GM11168 (cell line): ENCODE results near the gene HES5.

Experiments used
- in situ Hi-C: fragments of 300-500 bp; cut with MboI; formaldehyde crosslinking; loops from one replicate; pipeline ENCODE4 v1.12.0; 2022; ENCODE audit warnings: low sequenced_read_pairs; ENCODE audit not compliant: unreplicated experiment

Gene HES5

DNA sequence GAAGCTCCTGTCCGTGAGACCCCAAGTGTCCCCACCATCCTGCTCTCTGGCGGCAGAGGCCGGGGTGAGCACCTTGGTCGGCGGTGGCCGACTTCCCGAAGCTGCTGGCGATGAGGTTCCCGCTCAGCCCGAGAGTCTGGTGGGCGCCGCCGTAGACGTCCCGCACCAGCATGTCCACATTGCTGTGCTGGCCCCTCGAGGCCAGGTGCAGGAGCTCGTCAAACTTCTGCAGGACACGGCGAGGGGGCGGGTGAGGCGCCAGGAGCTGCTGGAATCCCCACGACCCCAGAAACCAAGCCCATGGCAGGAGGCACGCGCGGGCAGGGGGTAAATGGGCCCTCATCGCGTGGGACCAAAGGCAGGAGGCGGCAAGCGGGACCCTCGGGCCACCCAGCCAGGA is 10.3 kb downstream of the HES5 start:
- in situ Hi-C loops: loop anchor here (10.0 kb wide), 1 partner anchor 95 kb away; no protein-coding TSS in a partner anchor

DNA sequence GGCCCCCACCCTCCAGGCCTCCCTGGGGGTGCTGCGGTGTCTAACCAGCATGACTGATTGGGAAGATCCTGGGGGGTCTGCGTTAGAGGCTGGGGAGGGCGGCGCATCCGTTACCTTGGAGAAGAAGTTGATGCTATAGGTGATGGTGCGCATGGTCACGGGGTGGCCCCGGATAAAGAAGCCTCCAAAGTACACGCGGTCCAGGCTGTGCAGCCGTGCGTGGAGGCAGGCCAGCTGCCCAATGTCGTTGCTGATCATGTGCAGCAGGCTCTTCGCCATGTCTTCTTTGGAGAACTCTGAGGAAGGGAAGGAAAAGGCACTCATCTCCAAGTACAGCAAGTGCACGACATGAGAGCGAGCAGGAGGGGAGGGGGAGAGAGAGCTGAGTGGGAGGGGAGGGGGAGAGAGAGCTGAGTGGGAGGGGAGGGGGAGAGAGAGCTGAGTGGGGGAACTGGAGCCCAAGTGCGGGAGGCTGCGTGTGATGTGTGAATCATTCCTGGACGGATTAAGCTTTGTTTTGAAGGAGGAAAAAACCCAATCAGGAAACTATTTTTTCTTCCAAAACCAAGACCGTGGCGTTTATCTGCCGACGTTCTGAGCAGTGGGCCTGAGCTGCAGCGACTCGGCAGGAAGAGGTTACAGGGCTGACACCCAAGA is 10.9 kb downstream of the HES5 start:
- in situ Hi-C loops: no loop called here

DNA sequence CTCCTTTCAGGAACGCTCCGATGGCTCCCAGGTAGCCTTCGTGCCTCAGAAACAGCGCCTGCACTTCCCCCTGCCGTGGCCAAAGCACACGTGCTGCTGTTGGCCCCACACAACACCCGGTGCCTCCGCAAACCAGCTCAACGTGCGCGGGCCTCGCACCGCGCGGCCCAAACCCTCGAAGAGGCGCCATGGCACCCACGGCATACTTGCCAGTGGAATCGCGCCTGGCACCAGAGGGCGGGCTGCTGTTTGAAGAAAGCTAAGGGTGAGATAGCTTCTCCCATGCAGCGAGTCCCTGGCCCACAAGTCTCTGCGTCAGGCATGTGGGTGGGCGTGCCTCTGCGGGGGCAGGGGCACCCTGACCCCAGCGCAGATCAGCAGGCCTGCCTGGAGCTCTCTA is 11.5 kb downstream of the HES5 start:
- in situ Hi-C loops: no loop called here

DNA sequence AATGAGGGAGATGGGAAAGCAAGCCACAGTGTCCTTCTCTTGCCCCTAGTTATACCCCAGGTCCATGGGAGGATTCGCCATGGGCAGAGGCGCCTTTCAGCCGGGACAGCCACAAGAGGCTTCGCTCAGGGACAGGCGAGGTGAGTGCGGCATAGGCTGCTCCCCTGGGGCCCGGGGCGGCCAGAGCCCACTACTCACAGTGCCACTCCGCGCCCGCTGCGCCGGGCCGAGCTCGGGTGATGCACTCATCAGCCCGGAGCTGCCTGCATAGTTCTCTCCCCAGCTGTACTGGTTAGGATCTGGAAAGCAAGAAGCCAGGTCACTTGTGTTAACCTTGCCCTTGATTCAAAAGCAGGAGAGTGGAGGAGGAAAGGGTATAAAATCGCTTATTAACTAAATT is 12.1 kb downstream of the HES5 start:
- in situ Hi-C loops: no loop called here

DNA sequence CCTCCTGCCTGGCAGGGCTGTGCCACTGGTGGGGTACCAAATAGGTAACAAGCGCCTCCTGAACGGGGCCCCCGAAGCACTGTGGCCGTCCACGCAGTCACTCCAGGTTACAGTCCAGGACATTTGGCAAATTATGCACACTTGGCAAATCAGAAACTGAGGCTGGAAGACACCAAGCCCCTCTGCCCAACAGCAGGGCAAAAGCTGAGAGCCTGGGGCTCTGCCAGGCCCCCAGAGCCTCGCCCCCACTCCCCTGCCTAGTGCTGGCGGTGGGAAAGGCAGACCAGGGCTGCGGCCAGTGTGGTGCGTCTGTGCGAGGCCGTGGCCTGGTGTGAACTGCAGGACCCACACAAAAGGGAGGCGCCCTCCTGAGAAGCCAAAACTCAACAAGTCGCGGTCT is 13.1 kb downstream of the HES5 start:
- in situ Hi-C loops: no loop called here

DNA sequence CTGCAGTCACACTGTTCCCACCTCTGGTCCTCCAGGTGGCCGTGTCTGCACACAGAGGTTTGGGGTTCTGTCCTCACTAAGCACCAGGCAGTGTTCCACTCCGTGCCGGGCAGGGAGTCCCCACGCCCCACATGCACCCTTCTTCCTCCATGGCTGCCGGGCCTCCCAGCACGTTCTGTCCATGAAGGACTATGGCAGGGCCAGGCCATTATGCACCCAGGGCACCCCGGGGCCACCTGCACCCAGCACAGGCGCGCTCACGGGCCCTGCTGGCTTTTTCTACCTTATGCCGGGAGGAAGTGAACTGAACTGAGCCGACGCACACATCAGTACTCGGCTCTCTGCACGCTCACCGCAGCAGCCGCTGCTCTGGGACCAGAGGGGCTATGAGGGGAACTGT is 13.9 kb downstream of the HES5 start:
- in situ Hi-C loops: no loop called here

DNA sequence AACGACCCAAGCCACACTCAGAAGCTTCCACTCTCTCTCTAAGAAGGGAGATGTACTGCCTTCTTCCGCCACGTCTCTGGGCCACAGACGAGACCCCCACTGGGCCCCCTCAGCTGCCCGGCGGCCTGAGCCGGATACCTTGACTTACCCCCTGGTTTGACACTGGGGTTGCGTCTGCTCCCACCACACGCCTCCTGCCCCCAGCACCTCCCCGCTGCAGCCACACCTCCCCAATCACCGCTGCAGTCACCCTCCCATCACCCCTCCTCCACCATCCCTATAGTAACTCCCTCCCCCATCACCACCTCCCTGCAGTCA is 14.3 kb downstream of the HES5 start:
- in situ Hi-C loops: no loop called here

DNA sequence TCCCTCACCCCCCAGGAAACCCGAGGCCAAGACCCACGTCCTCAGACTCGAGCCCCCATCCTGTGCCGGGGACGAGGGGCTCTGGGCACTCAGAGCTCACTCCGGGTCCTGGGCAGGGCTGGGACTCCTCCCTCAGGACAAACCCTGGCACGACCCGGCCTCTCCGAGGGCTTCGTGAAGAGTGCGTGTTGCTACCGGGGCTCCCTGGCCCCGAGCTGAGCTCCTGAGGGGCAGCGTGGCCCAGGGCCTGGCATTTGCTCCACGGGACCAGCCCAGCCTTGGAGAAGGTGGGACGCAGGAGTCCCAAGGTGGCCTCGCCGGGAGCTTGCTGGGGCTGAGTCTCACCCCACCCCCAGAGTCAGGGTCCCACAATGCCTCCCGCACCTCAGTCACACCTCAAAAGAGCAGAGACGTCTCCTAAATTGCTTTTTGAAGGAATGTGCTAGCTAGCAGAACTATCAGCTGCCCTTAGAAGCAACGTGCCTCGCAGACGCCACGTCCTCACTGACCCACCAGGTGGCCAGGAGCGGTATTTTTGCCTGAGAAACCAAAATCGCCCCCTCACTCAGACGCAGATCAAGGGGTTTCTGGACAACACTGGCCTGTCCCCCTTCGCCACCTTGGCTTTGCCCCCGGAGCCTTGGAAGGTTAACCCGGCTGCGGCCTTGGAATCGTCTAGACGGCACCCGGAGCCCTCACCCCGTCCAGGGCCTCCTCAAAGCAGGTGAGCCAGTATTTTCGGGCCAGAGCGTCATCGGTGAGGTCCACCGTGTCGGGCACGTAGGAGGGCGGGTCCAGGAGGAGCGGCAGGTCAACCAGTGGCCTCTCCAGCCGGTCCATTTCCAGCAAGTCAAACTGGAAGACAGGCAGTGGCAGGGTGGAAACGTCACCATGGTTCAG is 14.9 kb downstream of the HES5 start:
- in situ Hi-C loops: no loop called here

DNA sequence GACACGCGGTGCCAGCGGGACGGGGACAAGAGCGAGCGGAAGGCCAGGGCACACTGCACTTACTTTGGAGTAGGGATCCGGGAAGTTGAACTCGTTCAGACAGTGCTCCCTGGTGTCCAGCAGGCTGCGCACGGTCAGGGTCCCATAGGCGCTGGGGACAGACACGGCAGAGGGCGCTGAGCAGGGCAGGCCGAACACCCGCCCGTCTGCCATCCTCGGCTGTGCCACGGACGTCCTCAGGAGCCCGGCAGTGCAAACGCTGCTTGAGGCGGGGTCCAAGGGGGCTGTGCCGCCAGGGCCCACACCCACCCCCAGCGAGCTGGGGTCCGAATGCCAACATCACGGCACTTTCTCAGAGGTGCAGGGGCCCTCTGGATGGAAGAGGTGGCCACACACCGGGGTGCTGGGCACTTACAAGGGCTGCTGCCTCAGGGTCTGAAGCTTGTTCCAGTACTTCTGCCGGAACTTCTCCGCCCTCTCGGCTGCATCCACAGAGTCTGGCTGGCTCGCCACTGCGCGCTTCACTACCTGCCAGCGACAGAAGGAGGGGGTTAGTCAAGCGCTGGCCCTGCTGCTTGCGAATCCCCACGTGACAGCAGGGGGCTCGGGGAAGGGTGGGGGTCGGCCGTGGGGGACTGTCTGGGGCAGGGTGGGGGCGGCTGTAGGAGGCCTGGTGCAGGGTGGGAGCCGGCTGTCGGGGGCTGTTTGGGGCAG is 16.0 kb downstream of the HES5 start:
- in situ Hi-C loops: no loop called here

DNA sequence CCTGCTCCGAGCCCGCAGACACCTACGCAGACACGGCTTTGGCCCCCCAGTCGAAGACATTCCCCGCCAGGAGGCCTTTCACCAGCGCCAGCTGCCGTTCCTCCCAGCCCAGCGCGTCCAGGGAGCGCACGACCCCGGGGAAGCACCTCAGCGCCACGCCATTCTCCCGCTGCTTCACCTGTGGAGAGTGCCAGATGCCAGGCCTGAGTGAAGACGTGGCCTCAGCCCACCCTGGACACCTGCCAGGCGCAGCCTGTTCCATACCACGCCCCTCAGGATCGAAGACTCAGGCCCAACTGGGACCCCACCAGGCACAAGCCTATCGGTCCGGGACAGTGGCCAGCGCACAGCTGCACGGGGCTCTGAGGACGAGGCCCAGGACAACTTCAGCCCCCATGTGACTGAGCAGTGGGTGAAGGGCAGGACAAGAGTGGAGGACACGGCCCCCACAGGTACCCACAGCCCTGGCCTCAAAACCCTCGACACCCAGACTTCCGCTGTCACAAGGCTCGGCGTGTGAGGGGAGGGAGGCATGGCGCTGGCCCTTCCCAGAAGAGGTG is 17.1 kb downstream of the HES5 start:
- in situ Hi-C loops: no loop called here

DNA sequence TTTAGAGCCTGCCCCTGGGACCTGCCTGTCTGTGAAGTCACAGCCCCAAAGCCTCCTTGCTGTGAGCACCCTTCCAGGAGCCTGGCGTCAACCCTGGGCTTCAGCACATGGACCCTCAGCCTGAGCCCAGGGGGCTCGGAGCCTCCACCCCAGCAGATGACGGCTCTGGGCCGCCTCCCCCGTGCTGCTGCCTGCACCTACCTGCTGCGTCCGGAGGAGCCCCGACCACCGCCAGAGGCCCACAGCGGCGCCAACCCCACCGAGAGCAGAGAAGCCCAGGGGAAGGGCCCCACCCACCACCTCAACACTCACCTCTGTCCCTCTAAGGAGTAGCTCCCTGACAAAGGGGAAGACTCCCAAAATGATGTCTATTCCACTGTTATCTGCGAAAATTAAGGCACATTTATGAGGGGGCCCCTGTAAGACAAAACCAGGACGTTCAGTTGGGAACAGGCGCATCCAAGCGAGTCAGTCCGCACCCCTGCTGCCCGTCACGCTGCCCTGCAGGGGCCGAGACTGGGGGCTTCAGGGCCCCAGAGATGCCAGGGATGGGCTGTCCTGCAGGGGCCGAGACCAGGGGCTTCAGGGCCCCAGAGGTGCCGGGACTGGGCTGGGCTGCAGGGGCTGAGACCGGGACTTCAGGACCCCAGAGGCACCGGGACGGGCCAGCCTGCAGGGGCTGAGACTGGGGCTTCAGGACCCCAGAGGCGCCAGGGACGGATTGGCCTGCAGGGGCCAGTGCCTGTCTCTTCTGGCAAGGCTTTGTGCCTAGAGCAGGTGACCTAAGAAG is 19.5 kb downstream of the HES5 start:
- in situ Hi-C loops: no loop called here

DNA sequence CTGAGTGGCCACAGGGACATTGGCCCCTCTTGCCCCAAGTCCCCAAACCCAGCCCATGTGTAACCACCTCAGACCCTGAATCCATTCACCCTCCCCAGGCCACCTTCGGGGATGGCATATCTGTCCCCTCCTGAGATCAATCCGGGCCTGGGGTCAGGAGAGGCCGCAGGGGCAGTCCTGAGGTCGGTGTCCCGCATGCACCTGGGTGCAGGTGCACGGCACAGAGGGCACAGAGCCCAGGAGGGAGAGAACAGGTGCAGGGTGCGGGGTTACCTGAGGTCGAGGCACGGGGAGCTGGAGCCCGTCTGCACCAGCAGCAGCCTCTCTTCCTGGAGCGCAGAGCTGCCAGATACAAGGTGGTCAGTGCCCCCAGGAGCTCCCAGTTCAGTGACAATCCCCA is 20.5 kb downstream of the HES5 start:
- in situ Hi-C loops: no loop called here

DNA sequence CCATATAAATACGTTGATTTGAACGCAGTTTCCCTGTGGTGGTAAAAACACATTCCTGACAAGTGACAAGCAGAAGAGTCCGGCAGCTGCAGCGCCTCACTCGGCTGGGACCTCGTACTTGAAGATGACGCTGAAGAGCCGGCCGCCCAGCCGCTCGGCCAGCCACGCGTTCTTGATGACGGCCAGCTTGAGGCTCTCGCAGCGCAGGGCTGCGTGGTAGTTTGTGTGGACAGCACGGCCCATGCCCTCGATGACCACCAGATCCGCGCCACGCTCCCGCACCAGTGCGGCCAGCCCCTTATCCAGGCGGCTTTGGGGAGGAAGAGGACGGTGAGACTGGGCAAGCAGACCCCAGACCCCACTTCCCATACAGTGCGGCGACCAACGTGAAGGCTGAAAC is 21.3 kb downstream of the HES5 start:
- in situ Hi-C loops: no loop called here

DNA sequence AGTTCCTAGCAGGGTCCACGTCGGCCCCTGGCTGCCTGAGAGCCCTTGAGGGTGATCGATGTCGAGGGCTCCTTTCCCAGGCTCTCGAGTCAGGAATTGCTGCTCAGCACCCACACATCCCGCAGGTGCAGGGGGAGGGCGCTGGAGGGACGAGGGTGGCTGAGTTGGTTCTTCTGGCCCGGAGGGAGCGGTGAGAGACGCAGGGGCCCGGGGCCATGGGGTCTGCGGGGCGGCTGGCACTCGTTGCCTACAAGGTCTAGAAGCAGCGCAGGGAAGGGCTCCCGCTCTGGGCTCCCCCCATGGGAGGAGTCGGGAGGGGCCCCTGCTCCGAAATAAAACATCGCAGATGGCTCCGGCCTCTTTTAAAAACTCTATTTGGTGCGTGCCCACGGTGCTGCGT is 21.9 kb downstream of the HES5 start:
- in situ Hi-C loops: no loop called here

DNA sequence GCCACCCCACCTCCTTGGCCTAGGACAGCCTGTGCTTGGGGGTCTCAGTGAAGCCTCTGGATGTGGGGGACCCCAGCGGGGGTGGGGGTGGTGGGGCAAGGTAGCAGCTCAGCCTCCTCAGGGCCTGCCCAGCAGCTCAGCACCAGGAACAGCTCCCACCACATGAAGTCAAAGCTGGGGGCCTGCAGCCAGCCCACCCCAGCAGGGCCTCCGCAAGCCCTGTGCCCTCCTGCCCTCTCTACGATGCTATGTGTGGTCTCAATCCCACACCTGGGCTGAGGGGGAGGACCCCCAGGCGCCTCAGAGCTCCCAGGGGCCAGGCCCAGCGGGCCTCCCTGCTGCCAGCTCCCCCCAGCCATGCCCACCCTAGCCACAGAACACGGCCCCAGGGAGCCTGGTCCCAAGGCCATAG is 22.3 kb downstream of the HES5 start:
- in situ Hi-C loops: no loop called here

DNA sequence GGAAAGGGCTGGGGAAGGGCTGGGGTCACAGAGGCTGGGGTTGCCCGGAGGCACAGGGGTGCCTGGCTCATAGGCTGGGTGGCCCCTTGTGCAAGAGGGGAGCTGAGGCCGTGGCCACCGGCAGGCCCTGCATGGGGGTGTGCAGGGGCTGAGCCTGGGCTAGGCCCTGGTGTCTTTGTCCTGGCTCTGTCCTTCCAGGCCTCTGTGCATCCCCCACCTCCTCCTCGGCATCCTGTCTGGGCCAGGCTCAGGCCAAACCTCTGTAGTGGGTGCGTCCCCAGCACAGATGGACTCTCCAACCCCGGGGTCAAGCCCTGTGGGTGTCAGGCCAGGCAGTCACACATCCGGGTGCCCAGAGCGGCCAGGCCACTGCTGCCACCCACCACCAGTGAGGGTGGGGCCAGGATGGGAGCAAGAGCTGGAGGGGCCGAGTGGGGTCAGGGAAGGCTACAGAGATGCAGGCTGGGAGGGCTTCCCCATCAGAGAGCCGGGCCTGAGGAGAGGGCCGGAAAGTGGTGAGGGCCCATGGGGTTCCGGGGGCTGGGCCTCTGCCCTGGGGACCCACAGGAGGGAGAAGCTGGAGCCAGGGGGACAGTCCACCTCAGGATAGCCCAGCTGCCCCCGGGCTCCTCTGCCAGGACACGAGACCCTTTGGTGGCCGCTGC is 23.0 kb downstream of the HES5 start:
- in situ Hi-C loops: no loop called here

DNA sequence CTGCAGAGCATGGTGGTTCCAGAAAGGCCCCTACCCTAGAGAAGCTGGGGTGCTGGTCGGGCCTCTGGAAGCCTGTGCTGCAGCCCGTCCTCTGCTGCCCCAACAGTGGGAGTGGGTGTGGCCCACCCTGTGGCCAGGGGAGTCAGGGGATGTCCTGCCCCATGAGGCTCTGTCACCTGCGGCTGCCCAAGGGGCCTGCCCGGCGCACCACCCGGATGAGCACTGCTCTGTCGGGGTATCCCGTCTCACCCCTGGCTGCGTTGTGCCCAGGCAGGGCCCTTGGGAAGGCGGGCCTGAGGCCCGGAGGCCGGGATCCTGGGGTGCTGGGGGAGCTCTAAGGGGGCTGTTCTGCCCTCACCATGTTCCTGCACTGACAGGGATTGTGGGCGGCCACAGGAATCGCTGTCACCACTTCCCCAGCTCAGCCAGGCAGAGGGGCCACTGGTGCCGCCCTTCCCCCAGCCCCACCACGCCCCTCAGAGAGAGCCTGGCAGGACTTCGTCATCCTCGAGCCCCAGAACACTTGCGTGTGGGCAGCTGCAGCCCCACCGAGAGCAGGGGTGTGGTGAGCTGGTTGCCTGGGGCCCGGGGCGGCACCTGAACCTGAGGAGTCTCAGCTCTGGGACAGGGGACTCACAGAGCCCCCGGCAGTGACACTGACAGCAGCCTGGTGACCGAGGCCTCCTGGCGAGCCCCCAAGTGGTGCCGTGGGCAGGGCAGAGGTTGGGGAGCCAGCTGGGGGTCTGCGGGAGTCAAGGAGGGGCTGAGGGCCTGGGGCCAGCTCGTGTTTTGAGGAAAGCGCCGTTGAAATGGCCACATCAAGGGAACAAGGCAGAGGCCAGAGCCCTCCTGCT is 23.8 kb downstream of the HES5 start:
- in situ Hi-C loops: no loop called here

DNA sequence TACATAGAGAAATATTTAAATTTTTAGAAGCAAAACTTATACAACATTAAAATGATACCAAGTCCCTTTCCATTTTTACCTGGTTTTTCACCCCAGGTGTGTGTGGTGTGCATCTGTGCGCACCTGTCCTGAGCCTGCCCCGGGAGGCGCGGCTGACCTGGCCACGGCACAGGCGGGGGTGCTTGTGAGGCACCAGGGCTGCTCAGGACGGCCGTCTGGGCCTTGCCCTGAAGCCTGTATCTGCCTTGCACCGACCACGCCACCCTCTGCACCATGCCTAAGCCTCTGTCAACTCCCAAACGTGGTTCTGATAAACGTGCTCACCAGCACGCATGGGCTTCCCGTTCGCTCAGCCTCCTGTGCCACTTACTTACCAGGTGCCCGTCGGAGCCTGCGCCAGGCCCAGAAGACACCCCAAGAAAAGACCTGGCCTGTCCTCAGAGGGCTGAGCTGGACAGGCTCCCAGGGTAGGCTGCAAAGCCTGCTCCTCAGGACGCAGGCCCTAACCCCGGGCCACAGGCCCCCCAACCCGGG is 24.5 kb downstream of the HES5 start:
- in situ Hi-C loops: no loop called here

DNA sequence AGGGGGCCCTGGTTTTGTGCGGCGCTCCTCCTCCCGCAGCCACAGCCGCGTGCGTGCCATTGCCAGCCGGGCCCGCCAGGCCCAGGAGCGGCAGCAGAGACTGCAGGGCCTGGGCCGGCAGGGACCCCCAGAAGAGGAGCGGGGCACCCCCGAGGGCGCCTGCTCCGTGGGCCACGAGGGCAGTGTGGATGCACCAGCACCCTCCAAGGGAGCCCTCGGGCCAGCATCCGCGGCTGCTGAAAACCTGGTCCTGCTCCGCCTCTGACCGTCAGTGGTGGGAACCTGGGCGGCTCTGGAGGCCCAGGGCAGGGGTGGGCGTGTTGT is 25.2 kb downstream of the HES5 start:
- in situ Hi-C loops: no loop called here
